HG03520 (cell line): ENCODE results near the gene GOLGA3.
"Not testable (repeated sequence)": the region's sequence is repeated elsewhere in the genome, so short reads cannot be mapped to it uniquely, and the experiment has no call there.

Experiments
- ATAC-seq: cut with Tn5 transposase; IDR thresholded peaks from one replicate; pipeline ENCODE4 v1.9.1; 2021; ENCODE audit warnings: mild to moderate bottlenecking, moderate library complexity; ENCODE audit not compliant: unreplicated experiment

Gene GOLGA3

DNA sequence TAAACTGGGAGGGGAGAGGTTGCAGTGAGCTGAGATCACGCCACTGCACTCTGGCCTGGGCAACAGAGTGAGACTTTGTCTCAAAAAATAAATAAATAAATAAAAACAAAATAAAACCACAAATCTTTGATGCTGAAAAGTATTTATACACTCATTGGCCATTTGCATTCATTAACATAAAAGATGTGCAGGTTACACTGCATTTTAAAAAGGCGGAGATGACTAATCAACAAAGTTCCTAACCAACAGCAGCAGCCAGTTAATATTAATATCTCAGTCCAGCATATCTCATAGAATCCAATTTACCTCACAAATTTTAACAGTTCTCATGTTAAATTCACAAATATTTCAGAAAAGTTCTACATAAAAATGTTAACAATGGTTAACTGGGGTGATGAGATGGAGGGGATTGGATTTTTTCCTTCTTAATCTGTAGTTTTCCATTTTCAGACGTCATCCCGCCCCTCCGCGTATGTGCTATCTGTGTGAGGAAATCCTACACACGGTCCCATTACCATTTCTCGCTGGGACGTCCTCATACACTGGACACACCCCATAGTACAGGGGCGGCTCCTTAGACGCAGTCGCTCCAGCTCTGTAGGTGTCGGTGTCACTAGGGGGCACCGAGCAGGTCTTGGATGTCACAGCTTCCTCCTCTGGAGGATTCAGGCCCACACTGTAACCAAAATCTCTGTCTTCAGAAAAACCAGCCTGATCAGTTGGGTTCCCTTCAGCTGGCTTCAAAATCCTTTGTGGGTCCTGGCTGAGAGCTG lies 74.3 kb downstream of the GOLGA3 start:
- no peak for ATAC-seq

DNA sequence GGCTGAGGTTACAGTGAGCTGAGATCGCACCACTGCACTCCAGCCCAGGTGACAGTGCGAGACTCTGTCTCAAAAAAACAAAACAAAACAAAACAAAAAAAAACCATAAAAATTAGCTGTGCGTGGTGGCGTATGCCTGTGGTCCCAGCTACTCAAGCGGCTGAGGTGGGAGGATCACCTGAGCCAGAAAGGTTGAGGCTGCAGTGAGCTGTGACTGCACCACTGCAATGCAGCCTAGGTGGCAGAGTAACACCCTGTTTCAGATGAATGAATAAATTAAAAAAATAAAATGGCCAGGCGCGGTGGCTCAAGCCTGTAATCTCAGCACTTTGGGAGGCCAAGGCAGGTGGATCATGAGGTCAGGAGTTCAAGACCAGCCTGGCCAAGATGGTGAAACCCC lies 75.0 kb downstream of the GOLGA3 start:
- not testable (repeated sequence) for ATAC-seq

DNA sequence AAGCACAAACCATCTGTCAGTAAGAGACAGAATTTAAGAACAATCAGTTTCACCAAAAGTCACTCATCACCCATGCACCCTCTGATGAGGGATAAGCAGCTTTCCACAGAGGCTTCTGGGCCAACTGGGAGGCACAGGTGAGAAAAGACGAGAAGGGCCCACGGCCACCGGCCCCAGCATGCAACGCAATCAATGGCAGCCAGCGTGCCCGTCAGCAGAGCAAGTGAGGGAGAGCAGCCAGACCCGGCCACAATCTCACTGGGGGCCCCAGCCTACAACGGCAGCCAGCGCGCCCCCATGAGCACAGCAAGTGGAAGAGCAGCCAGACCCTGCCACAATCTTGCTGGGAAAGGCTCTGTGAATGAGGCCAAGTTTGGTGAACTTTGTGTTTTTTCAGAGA lies 80.3 kb downstream of the GOLGA3 start:
- no peak for ATAC-seq

DNA sequence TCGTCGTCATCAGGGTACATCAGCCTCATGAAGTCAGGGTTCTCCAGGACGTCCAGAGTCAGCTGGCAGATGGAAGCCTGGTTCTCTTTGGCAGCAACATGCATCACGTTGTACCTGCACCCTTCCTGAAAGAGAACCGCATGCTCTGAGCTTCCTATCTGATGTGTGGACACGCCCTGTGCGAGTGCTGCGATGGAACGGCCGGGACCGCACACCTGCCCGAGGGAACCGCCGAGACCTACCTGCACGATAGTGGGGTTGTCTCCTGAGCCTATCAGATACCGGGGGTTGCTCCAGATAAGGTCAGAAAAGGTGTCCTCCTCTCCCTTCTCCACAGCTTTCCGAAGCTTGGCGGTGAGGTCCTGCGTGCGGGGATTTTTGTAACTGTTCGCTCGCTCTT lies 80.8 kb downstream of the GOLGA3 start:
- ATAC-seq = no peak

DNA sequence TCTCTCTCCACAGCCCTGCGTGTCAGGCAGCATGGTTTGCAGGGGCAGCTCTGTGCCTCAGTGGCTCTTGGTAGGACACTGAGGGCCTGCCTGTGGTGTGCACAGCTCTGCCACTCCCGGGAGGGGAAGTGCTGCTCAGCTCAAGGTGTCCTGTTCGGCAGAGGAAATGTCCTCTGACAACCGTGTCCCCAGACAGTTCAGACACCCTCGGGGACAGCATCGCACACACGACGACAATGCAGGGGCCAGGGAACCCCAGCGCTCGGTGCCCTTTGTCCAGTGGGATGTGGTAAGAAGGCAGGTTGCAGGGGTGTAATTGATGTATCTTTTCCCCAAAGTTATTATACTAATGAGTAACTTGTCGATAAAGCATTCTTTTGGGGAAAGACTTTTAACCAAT lies 81.3 kb downstream of the GOLGA3 start:
- no peak for ATAC-seq

DNA sequence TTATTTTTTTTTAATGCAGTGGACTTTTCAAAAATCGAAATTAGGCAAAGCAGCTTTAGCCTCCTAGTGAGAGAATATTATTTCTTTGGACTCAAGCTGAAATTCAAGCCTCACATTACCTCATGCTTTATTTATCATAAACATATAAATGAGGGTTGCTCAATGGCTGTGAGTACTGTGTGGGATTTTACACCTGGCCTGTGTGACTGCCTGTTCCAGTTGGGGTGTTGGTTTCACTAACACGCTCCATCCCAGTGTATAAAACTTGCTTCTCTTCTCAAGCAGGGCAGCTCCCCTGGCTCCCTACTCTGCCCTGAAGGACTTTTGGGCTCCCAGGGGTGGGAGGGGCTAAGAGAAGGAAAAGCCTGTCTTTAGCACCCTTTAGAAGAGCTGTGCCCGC lies 82.1 kb downstream of the GOLGA3 start:
- no peak for ATAC-seq

DNA sequence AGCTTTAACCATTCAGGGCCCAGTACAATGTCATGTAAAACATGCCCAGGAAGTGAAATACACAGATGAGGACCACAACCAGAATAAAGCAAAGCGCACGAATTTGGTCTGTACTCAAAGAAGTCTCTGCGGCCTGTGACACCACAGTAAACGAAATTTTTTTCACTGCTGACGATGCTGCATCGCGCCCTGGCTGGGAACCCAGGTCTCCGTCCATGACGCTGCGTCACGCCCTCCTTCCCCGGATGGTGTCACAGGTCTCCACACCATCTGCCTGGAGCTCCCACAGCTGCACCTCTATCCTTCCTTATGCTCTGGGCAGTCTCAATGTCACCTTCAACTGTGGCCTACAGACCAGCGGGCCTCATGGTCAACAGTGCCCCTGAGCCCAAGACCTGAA lies 84.8 kb downstream of the GOLGA3 start:
- ATAC-seq = no peak

DNA sequence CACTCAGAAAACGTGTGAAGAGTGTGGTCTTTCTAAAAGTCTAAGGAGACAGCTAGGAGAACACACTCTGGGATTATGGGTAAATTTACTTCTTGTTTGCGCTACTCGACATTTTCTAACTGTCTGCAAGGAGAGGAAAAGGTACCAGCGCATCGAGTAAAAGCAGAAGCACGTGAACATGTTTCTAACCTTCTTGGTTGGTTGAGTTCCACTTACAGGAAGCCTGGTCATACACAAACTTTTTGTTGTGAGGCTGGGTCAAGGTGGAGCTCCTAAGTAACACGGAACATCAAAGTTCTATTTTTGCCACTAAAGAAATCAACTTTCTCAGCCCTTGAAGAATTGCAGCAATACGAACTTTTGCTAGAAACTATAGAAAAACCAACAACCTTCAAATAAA lies 87.0 kb downstream of the GOLGA3 start:
- ATAC-seq = no peak

DNA sequence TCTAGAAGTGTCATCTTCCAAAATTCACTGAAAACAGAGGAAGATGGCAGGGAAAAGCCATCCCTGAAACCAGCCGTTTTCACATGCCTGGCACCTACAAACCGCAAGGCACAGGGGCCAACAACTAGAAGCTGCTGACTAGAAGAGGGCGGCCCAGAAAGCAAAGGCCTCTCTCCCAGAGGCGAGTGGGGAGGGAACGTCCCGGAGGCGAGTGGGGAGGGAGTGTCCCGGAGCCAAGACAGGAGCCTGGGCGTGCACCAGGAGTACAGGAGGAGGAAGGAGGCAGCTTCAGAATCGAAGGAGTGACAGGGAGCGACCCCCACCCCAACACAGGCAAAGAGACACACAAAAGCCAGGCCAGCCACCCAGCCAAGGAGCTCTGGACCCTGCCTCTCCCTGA lies 88.0 kb downstream of the GOLGA3 start:
- ATAC-seq = no peak

DNA sequence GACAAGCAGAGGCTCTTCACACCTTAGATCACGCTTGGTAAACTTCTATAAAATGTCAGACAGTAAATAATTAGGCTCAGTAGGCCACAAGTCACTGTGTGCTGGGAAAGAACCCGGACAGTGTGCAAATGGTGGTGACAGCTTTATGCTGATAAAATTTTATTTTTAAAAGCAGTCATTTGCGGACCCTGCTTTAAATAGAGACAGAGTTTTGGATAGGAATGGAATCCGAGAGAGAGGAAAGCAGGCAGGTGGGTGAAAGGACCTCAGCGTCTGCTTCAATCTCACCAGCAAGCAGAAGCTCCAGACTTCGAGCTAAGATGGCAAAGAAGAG lies 88.4 kb downstream of the GOLGA3 start:
- ATAC-seq = no peak

DNA sequence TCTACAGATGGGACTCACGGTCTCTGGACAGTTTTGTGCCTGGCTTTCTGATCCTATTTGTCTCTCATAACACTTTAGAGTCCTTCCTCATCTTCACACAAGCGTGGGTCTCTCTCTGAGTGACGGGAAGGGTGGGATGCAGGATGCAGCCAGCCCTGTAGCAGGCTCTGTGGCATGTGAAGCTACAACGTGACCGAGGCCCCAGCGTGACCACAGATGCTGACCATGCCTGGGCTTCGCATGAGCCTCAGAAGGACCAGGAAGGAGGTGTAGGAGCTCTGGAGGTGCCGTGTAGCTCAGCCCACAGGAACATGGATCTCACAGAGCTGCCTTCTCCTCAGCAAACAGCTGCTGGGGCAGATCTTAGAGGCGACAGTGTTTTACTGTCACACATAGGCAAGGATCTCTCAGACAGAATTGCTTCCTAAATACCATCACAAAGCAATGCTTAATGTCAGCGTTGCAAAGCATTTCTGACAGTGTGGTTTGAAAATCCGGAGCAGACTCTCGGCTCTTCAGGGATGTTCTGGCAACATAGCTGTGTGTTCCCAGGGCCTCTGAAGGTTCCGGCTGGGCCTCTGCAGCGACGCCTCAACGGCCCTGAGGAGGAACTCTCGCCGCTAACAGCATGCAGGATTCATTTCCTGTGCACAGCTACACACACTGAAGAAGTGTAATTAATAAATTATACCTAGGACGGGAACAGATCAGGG lies 88.9 kb downstream of the GOLGA3 start:
- no peak for ATAC-seq

DNA sequence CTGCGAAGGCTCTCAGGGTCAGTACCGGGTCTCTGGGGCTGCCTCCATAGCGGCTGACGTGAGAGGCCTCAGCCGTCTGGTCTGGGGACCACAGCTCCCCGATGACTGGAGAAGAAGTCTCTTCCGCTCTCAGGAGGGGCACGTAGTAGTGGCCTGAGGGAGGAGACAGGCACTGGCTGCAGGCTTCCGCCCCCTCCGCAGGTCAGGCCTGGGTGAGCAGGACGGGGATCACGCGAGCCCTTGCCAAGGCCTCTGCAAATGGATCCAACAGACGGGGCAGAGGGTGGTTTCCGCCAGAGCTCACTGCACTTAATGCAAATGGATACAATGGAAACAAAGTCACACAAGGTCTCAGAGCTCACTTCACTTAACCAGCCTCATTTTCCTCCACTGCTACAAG lies 91.8 kb downstream of the GOLGA3 start:
- no peak for ATAC-seq

DNA sequence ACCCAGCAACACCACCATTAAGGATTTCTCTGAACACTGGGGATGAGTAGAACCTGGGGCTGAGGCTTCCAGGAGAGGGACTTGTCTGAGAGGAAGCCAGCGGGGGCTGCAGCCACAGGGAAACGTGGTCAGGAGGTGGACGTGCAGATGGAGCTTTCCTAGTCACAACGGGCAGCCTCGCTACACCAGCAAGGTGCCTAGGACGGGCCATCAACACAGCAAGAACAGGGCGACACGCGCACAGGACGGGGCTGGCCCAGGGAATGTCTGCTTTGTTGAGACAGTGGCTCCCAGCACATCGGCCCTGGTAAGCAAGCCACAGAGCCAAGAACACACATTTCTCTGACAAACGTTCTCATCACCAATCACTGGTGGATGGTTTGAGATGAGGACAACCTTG lies 92.3 kb downstream of the GOLGA3 start:
- no peak for ATAC-seq

DNA sequence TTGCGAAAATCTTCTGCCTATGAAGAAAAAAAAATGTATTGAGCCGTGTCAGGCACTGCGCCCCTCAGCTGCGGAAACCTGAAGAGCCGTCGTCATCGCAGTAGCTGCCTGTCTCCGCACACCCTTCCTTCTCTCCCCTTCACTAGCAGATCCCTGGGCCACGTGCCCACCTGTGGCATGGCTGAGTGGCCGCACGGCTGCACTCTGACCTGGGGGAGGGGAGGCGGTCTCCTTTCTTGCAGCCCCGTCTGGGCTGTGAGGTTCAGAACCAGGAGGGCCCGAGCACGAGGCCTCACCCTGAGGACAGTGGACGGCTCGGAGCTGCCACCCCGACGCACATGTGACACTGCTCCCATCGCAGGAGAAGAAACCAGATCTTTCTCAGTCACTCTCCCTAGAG lies 93.2 kb downstream of the GOLGA3 start:
- ATAC-seq = no peak

DNA sequence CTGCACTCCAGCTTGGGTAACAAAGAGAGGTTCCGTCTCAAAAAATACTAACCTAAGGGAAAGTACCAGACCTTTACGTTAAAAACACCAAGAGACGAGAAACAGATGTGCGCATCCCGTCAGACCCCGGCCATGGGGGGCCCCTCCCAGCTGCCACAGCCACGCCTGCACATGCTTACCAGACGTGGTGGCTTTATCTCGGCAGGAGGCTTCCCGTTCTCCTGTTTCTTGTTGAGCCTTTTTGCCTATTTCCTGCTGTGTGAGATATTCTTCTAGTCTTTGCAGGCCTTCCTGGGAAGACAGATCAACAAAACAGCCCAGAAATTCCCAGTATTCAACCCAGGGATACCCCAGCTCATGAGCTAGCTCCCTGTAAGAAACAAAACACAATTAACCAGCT lies 94.5 kb downstream of the GOLGA3 start:
- ATAC-seq = no peak

DNA sequence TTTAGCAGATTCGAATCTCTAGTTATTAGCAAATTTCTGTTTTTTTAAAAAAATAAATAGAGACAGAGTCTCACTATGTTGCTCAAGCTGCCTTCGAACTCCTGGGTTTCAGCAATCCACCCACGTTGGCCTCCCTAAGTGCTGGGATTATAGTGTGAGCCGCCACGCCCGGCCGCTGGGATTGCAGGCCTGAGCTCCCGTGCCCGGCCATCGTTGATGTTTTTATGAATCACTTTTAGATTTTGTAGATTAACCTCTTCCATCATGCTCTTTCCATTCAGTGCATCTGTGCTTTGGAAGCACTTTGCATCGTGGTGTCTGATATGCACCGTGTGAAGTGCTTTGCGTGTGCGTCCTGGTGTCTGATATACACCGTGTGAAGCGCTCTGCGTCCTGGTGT lies 97.1 kb downstream of the GOLGA3 start:
- no peak for ATAC-seq

DNA sequence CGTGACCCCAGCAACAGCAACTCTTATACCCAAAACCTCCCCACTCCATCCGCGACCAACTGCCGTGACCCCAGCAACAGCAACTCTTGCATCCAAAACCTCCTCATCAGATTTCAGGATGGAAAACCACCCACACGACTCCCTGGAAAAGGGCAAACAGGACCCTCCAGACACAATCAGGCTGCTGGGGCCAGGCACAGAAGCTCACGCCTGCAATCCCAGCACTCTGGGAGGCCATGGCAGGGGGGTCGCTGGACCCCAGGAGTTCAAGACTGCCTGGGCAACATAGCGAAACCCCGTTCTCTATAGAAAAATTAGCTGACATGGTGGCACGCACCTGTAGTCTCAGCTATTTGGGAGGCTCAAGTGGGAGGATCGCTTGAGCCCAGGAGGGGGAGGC lies 98.3 kb downstream of the GOLGA3 start:
- no peak for ATAC-seq

DNA sequence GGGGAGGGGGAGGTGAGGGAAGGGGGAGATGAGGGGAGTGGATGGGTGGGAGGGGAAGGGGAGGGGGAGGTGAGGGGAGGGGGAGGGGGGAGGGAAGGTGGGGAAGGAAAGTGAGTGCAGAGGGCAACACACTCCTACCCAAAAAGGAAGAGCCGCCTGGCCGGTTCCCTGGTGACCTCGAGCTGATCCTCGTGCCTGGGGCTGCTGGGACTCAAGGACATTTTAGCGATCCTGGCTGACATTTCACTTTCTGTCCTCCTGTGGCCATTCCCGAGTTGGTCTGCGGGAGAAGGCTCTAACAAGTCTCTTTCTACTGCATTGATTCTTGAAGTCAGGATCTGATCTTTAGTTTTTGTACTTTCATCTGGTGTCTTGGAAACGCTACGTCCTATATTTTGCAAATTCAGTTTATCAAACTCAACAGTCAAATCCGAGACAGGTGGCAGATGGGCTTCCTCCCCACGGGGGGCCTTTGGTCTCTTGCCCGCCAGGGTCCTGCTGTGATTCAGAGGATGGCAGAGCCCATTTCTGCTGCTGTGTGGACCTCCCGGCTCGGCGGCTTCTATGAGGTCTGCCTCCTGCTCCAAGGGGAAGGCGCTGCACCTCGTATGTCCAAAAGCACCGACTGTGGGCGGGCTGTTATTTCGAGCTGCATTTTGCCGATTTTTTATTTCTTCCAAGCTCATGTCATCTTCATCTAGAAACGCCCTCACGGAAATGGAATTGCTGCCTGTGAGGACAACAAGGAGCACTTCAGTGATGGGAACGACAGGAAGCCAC lies 98.9 kb downstream of the GOLGA3 start:
- ATAC-seq = no peak

DNA sequence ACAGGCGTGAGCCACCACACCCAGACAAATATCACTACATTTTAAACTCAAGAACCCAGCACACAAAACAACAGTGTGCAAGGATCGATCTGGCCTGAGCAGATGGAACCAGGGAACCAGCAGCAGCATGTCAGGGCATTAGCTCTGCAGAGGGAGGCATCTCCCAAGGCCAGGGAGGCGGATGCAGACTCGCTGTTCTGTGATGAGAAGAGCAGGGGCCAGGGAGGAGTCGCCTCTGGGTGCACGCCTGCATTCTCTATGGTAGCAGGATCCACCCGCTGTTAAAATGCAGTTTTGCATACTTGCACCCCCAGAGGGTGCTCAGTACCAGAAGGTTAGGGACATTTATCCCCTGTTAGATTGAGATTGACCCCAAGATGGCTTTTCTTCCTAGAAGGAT lies 100.2 kb downstream of the GOLGA3 start:
- no peak for ATAC-seq

DNA sequence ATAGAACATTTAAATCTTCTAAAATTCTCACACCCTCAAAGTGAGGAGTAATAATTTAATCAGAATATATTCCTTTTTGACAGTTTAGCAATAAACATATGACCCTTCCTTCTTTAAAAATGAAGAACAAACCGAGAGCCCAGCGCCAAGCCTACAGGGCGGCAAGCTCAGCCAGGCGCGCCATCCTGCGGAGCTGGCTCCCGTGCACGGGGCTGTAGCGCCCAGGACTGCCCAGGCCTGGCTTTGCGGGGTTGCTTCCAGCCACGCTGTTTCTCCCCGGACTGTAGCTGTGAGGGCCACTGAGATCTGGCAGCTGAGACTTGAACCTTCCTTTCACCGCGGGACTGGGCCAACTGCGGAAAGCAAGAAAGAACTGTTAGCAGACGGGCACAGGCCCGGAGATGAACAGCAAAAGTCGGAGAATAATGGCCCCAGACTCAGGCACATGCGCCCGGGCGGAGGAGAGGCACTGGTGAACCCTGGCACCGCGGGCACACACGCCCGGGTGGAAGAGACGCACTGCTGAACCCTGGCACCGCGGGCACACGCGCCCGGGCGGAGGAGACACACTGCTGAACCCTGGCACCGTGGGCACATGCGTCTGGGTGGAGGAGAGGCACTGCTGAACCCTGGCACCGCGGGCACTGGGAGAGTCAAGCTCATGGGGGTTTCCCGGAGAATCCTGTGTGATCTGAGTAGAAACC lies 101.4 kb downstream of the GOLGA3 start:
- no peak for ATAC-seq

DNA sequence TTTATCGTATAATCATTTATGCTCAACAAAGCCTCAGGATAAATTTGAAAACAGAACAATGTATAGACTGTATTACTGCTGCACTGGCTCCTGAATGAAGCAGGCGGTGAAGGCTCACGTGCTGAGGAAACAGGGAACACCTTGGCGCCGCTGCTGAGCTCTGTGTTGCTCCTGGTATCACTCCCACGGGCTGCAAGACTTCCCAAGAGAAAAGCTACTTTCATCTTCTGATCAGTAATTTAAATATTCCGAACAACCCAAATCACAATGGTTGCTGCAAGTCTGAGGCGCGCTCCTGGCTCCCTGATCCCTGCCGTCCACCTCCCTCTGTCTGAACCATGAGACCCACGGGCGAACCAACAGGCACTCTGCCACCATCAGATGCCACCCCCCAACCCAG lies 102.3 kb downstream of the GOLGA3 start:
- no peak for ATAC-seq
